DMS153 treated with DMSO at 0.1 percent for 48 hours (cell line): ENCODE data around the gene LDLRAD3.

Experiments used
- DNase-seq: peaks from one replicate; lab custom pipeline; 2025; ENCODE audit not compliant: unreplicated experiment; lab: John Stamatoyannopoulos, UW

The LDLRAD3 gene

GRCh38 chr11:36015799-36016198, 71.9 kb downstream of the LDLRAD3 start:
- DNase-seq: no peak

- DNase-seq: no peak
Measured at GRCh38 chr11:36016263-36016662, 72.4 kb downstream of the LDLRAD3 start.

- no peak for DNase-seq
Measured at GRCh38 chr11:36016709-36017108, 72.8 kb downstream of the LDLRAD3 start.

GRCh38 chr11:36019005-36019596, 75.2 kb downstream of the LDLRAD3 start:
- no peak for DNase-seq

- DNase-seq: no peak
Measured at GRCh38 chr11:36019722-36020121, 75.9 kb downstream of the LDLRAD3 start.

- no peak for DNase-seq
Measured at GRCh38 chr11:36022882-36023281, 79.0 kb downstream of the LDLRAD3 start.

- no peak for DNase-seq
Measured at GRCh38 chr11:36023922-36024321, 80.1 kb downstream of the LDLRAD3 start.

- DNase-seq: no peak
Measured at GRCh38 chr11:36024716-36025115, 80.9 kb downstream of the LDLRAD3 start.

- DNase-seq: no peak
Measured at GRCh38 chr11:36026315-36026968, 82.6 kb downstream of the LDLRAD3 start.

- no peak for DNase-seq
Measured at GRCh38 chr11:36027731-36028130, 83.9 kb downstream of the LDLRAD3 start.

GRCh38 chr11:36029616-36030015, 85.8 kb downstream of the LDLRAD3 start:
- DNase-seq: no peak

- no peak for DNase-seq
Measured at GRCh38 chr11:36030731-36031281, 86.9 kb downstream of the LDLRAD3 start.

- DNase-seq: no peak
Measured at GRCh38 chr11:36033082-36033751, 89.4 kb downstream of the LDLRAD3 start.

GRCh38 chr11:36033936-36034335, 90.1 kb downstream of the LDLRAD3 start:
- DNase-seq: no peak

GRCh38 chr11:36034551-36035331, 90.9 kb downstream of the LDLRAD3 start:
- no peak for DNase-seq

- no peak for DNase-seq
Measured at GRCh38 chr11:36035454-36035853, 91.6 kb downstream of the LDLRAD3 start.

GRCh38 chr11:36035999-36036398, 92.1 kb downstream of the LDLRAD3 start:
- DNase-seq: no peak

GRCh38 chr11:36037031-36037430, 93.2 kb downstream of the LDLRAD3 start:
- no peak for DNase-seq

- DNase-seq: no peak
Measured at GRCh38 chr11:36038541-36038940, 94.7 kb downstream of the LDLRAD3 start.

- DNase-seq: no peak
Measured at GRCh38 chr11:36039471-36039870, 95.6 kb downstream of the LDLRAD3 start.

GRCh38 chr11:36041988-36042611, 98.2 kb downstream of the LDLRAD3 start:
- no peak for DNase-seq
